ENCODE measurements around the gene MXRA5.
A peak's percentile ranks its signal among the peaks of the same experiment; 100 is the strongest.

GRCh38 chrX:3362956-3363355, 16.5 kb upstream of the MXRA5 start:
- TF ChIP-seq TAF1 (IDR thresholded peaks at IDR 0.05; ENCODE audit: low read depth) (no peak), EGR1 (IDR thresholded peaks at IDR 0.05) (no peak), YY1 (IDR thresholded peaks at IDR 0.05; ENCODE audit: low read depth) (no peak), RAD21 (IDR thresholded peaks at IDR 0.05; ENCODE audit: low read depth) (no peak), MAX (IDR thresholded peaks at IDR 0.05) (0 out of 2 replicates have a peak, but pooled peaks have one; percentile 29), CREB1 (IDR thresholded peaks at IDR 0.05; ENCODE audit: low read depth) (no peak), REST (IDR thresholded peaks at IDR 0.05; ENCODE audit: low read depth) (no peak), TCF12 (IDR thresholded peaks at IDR 0.05; ENCODE audit: low read depth) (no peak), CEBPB (IDR thresholded peaks at IDR 0.05) (no peak), EP300 (IDR thresholded peaks at IDR 0.05; ENCODE audit: borderline replicate concordance) (no peak), TEAD4 (IDR thresholded peaks at IDR 0.05) (no peak), USF1 (IDR thresholded peaks at IDR 0.05) (no peak)
